Parathyroid adenoma (tissue), 2 donors: Measurements from ENCODE around the gene COPS9.

Experiments
- H2AFZ ChIP-seq: fragments of 300-600 bp; sonication (generic); one replicate; pipeline ENCODE4 v1.7.0; 2017; ENCODE audit warnings: antibody characterized with exemption, mild to moderate bottlenecking
- H3K27ac ChIP-seq: fragments of 300-600 bp; sonication (generic); one replicate; pipeline ENCODE4 v1.7.0; 2017
- H3K27me3 ChIP-seq: fragments of 300-600 bp; sonication (generic); one replicate; pipeline ENCODE4 v1.7.0; 2017; ENCODE audit warnings: low read length; ENCODE audit not compliant: control insufficient read depth, insufficient read depth
- H3K36me3 ChIP-seq: fragments of 300-600 bp; sonication (generic); one replicate; pipeline ENCODE4 v1.7.0; 2017; ENCODE audit warnings: low read length; ENCODE audit not compliant: control insufficient read depth, insufficient read depth
- H3K4me1 ChIP-seq: fragments of 300-600 bp; sonication (generic); one replicate; pipeline ENCODE4 v1.7.0; 2017; ENCODE audit warnings: control low read depth
- H3K4me2 ChIP-seq: fragments of 300-600 bp; sonication (generic); one replicate; pipeline ENCODE4 v1.7.0; 2017; ENCODE audit warnings: low read length
- H3K4me3 ChIP-seq: fragments of 300-600 bp; sonication (generic); one replicate; pipeline ENCODE4 v1.7.0; 2017; ENCODE audit warnings: low read depth, low read length
- H3K79me2 ChIP-seq: fragments of 300-600 bp; sonication (generic); one replicate; pipeline ENCODE4 v1.7.0; 2017; ENCODE audit warnings: control low read depth
- H3K9ac ChIP-seq: fragments of 300-600 bp; sonication (generic); one replicate; pipeline ENCODE4 v1.7.0; 2017; ENCODE audit warnings: mild to moderate bottlenecking
- H3K9me3 ChIP-seq: fragments of 300-600 bp; sonication (generic); one replicate; pipeline ENCODE4 v1.7.0; 2017; ENCODE audit warnings: low read length; ENCODE audit not compliant: control insufficient read depth
- CTCF ChIP-seq: fragments of 300-600 bp; sonication (generic); IDR thresholded peaks from one replicate; pipeline ENCODE4 v1.7.0; 2017; ENCODE audit warnings: antibody characterized with exemption, mild to moderate bottlenecking
- donor health status: primary hyperparathyroidism.

Gene COPS9

GRCh38 chr2:240143801-240144648, 7.9 kb upstream of the COPS9 start:
- no peaks in the 10 kb centered on the region for H3K4me1 ChIP-seq
- H3K27me3 ChIP-seq = no peaks in the 10 kb centered on the region
- H3K36me3 ChIP-seq = no peaks in the 10 kb centered on the region
- H2AFZ ChIP-seq = no peak overlapping the region
- H3K9me3 ChIP-seq = no peaks in the 10 kb centered on the region
- H3K4me3 ChIP-seq = no peak overlapping the region
- H3K27ac ChIP-seq = no peak overlapping the region
- peak; percentile 94 for TF ChIP-seq CTCF
- no peaks in the 10 kb centered on the region for H3K79me2 ChIP-seq
- H3K4me2 ChIP-seq = no peak overlapping the region
- no peak overlapping the region for H3K9ac ChIP-seq

- Histone ChIP-seq H3K4me3 (no peak overlapping the region), H3K27ac (no peak overlapping the region), H2AFZ (no peak overlapping the region), H3K36me3 (no peaks in the 10 kb centered on the region), H3K9ac (no peak overlapping the region), H3K27me3 (no peaks in the 10 kb centered on the region), H3K79me2 (no peaks in the 10 kb centered on the region), H3K4me1 (no peaks in the 10 kb centered on the region), H3K4me2 (no peak overlapping the region), H3K9me3 (no peaks in the 10 kb centered on the region)
- TF ChIP-seq CTCF = no peak
These were observed 7.2 kb upstream of the COPS9 start for GRCh38 chr2:240143276-240143675.

- no peak for TF ChIP-seq CTCF
- H3K36me3 ChIP-seq = no peaks in the 10 kb centered on the region
- H3K9me3 ChIP-seq = no peaks in the 10 kb centered on the region
- no peak overlapping the region for H3K4me2 ChIP-seq
- no peaks in the 10 kb centered on the region for H3K4me1 ChIP-seq
- no peak overlapping the region for H3K4me3 ChIP-seq
- H3K79me2 ChIP-seq = no peaks in the 10 kb centered on the region
- H3K27me3 ChIP-seq = no peaks in the 10 kb centered on the region
- no peak overlapping the region for H3K9ac ChIP-seq
- H2AFZ ChIP-seq = no peak overlapping the region
- H3K27ac ChIP-seq = no peak overlapping the region
These were observed 6.8 kb upstream of the COPS9 start for GRCh38 chr2:240142859-240143258.

- no peak overlapping the region for H3K4me3 ChIP-seq
- H3K4me2 ChIP-seq = no peak overlapping the region
- H3K27ac ChIP-seq = no peak overlapping the region
- H3K27me3 ChIP-seq = no peaks in the 10 kb centered on the region
- no peaks in the 10 kb centered on the region for H3K36me3 ChIP-seq
- no peaks in the 10 kb centered on the region for H3K4me1 ChIP-seq
- TF ChIP-seq CTCF = no peak
- no peak overlapping the region for H2AFZ ChIP-seq
- H3K79me2 ChIP-seq = no peaks in the 10 kb centered on the region
- no peak overlapping the region for H3K9ac ChIP-seq
- no peaks in the 10 kb centered on the region for H3K9me3 ChIP-seq
These were observed 6.2 kb upstream of the COPS9 start for GRCh38 chr2:240142256-240142775.

- Histone ChIP-seq H3K9ac (no peak overlapping the region), H3K4me1 (no peaks in the 10 kb centered on the region), H3K27me3 (no peaks in the 10 kb centered on the region), H3K27ac (no peak overlapping the region), H3K4me3 (no peak overlapping the region), H3K79me2 (no peaks in the 10 kb centered on the region), H3K4me2 (no peak overlapping the region), H2AFZ (no peak overlapping the region), H3K36me3 (no peaks in the 10 kb centered on the region), H3K9me3 (no peaks in the 10 kb centered on the region)
- no peak for TF ChIP-seq CTCF
These were observed 5.6 kb upstream of the COPS9 start for GRCh38 chr2:240141736-240142135.
